Adrenal gland (tissue), 5 donors: ENCODE data around the gene CDK10.

ENCODE experiments used
- POLR2A ChIP-seq, 2 donors: fragments of 450-650 bp; IDR thresholded peaks; one replicate each; pipeline ENCODE4 v1.6.1; 2017; ENCODE audit warnings: antibody characterized with exemption in 2 of 2, mild to moderate bottlenecking in 2 of 2, moderate library complexity in 1 of 2
- TF ChIP-seq, protein P1 (sequence below), 6 experiments: fragments of 450-650 bp in 4 of 6; fragments of 200-600 bp in 2 of 6; sonication (generic) in 1 of 6; IDR thresholded peaks; 1 replicate in 5 of 6; 2 replicates in 1 of 6; pipeline versions ENCODE4 v1.5.1 to v1.8.0; 2016 to 2021; ENCODE audit warnings: antibody characterized with exemption in 6 of 6, mild to moderate bottlenecking in 2 of 6, moderate library complexity in 1 of 6
- donor health status: DM: no; HTN: no; CAD: no.

DNA sequence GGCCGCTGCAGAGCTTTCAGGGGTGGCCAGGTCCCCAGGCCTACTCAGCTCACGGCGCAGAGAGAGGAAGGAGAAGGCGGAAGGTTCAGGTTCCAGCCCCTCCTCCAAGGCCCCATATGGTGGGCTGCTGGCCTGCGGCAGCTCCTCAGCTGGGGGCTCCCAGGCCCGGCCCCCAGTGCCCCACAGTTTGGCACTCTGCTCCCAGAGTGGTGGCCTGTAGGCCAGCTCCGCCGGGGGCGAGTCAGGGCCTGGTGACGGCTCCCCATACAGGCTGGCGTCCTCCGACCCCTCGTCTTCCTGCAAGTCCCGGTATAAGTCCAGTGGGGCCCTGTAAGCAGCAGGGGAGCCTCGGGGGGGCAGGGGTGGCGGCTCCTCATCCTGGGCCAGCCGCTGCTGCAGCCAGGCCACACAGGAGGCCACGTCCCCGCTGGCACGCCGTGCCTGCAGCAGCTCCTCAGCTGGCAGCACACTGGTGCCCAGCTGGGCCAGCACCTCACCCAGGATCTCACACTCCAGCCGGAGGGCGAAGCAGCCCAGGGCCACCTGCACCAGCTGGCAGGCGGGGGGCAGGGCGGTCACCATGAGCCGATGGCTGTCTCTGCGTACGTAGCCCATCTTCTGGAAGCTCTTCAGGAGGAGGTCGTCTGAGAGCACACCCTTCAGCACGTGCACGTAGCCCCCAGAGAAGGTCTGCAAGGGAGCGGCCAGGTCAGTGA, 11.3 kb downstream of the CDK10 start:
- TF ChIP-seq, protein P1, sequence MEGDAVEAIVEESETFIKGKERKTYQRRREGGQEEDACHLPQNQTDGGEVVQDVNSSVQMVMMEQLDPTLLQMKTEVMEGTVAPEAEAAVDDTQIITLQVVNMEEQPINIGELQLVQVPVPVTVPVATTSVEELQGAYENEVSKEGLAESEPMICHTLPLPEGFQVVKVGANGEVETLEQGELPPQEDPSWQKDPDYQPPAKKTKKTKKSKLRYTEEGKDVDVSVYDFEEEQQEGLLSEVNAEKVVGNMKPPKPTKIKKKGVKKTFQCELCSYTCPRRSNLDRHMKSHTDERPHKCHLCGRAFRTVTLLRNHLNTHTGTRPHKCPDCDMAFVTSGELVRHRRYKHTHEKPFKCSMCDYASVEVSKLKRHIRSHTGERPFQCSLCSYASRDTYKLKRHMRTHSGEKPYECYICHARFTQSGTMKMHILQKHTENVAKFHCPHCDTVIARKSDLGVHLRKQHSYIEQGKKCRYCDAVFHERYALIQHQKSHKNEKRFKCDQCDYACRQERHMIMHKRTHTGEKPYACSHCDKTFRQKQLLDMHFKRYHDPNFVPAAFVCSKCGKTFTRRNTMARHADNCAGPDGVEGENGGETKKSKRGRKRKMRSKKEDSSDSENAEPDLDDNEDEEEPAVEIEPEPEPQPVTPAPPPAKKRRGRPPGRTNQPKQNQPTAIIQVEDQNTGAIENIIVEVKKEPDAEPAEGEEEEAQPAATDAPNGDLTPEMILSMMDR (IDR thresholded peaks at IDR 0.05), result no peak
- no peak for TF ChIP-seq POLR2A (IDR thresholded peaks at IDR 0.05)
